ENCODE results near the gene PIAS1. TPM values are rescaled to one million over a fixed set of nuclear protein-coding genes. Genes with fewer than 3 reads are reported as not detected.

The PIAS1 gene
- total and polyA plus RNA-seq, 9 of the 15 experiments (the other 6 are each of a cell fraction or from before 2014, with no cell fraction given): 18.0 to 59.1 (median 28.5) TPM

- WGBS (ENCODE audit: insufficient coverage, low coverage, missing lambda C conversion rate): 90% methylated on average over 9 of the region's 9 CpGs
- peaks cover 76% of the 10 kb centered on the region for H3K79me2 ChIP-seq (ENCODE audit: control insufficient read depth, insufficient read depth, low read length)
- no TSS peak for BruUV-seq (replicated peaks)
These were observed 165.0 kb downstream of the PIAS1 start for GRCh38 chr15:68218847-68219798.

More at GRCh38 chr15:68218847-68219798, 165.0 kb downstream of the PIAS1 start:
- ATAC-seq: peak; percentile 80
- intact Hi-C loops (cut with micrococcal nuclease) (no loop called here), in situ Hi-C loops (cut with MboI) (no loop called here)
- peaks cover 6% of the 10 kb centered on the region for H4K20me1 ChIP-seq (replicated peaks; ENCODE audit: control insufficient read depth, insufficient read depth, low read length)
- H3K9me3 ChIP-seq (replicated peaks; ENCODE audit: control insufficient read depth, insufficient read depth, low read depth, low read length): no peaks in the 10 kb centered on the region
- POLR2A ChIA-PET: interaction anchor here (0.6 to 3.5 kb wide), 6 partner anchors 8 to 508 kb away, joined by 3 to 18 read pairs (median 4); partner anchors contain the start of gene CLN6
- CTCF ChIA-PET (ENCODE audit: low intra/inter-chr PET ratio): no interaction called here
- H3K4me3 ChIP-seq: no peak overlapping the region
- no peak overlapping the region for H3K4me2 ChIP-seq (ENCODE audit: insufficient read depth, low read length)
- H3K27me3 ChIP-seq (ENCODE audit: control insufficient read depth in 2 of 2, insufficient read depth in 2 of 2, low read length in 2 of 2): no peaks in the 10 kb centered on the region
- FAIRE-seq: peak; percentile 72
- peaks cover 6 to 15% of the 10 kb centered on the region in 2 experiments; a peak in 4 of 5 replicates for H3K4me1 ChIP-seq (replicated peaks in 1 of 2; ENCODE audit: control insufficient read depth in 2 of 2, insufficient read depth in 2 of 2, low read length in 2 of 2)
- TF ChIP-seq RBM25 (IDR thresholded peaks at IDR 0.05; ENCODE audit: low read depth, low read length, severe bottlenecking): peak; percentile 24
- peak; percentile 86 for TF ChIP-seq RAD51 (IDR thresholded peaks at IDR 0.05; ENCODE audit: borderline replicate concordance, low read depth)
- peak; percentile 14 for TF ChIP-seq NFYB (IDR thresholded peaks at IDR 0.05; ENCODE audit: extremely low read depth, insufficient read length)
- peak; percentile 39 for TF ChIP-seq FOS (IDR thresholded peaks at IDR 0.05; ENCODE audit: extremely low read depth, insufficient read length)
- no peak for TF ChIP-seq NR3C1 (CRISPR knock-in tag; IDR thresholded peaks at IDR 0.05)
- TF ChIP-seq MED1 (CRISPR knock-in tag; IDR thresholded peaks at IDR 0.05; ENCODE audit: borderline replicate concordance): no peak
- TF ChIP-seq, protein P1, sequence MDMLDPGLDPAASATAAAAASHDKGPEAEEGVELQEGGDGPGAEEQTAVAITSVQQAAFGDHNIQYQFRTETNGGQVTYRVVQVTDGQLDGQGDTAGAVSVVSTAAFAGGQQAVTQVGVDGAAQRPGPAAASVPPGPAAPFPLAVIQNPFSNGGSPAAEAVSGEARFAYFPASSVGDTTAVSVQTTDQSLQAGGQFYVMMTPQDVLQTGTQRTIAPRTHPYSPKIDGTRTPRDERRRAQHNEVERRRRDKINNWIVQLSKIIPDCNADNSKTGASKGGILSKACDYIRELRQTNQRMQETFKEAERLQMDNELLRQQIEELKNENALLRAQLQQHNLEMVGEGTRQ (CRISPR knock-in tag; IDR thresholded peaks at IDR 0.05): peak; percentile 91
- TF ChIP-seq, protein P2, sequence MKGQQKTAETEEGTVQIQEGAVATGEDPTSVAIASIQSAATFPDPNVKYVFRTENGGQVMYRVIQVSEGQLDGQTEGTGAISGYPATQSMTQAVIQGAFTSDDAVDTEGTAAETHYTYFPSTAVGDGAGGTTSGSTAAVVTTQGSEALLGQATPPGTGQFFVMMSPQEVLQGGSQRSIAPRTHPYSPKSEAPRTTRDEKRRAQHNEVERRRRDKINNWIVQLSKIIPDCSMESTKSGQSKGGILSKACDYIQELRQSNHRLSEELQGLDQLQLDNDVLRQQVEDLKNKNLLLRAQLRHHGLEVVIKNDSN (CRISPR knock-in tag; IDR thresholded peaks at IDR 0.05): peak; percentile 91
- H3K27ac ChIP-seq (ENCODE audit: extremely low read depth, low read depth, low read length): no peak overlapping the region
- H3K9me1 ChIP-seq (ENCODE audit: control insufficient read depth, insufficient read depth, low read length): peaks cover 17% of the 10 kb centered on the region
- peak in 3 of 4 experiments; percentile 49 to 57 (median 50) for DNase-seq (ENCODE audit: extremely low read depth in 1 of 4, low spot score in 3 of 4)
- peaks cover 70% of the 10 kb centered on the region for H3K36me3 ChIP-seq (ENCODE audit: control insufficient read depth, insufficient read depth, low read length)
- H2AFZ ChIP-seq (ENCODE audit: low read depth, low read length): no peak overlapping the region
- H3K9ac ChIP-seq (ENCODE audit: insufficient read depth in 1 of 2, low read depth in 2 of 2, low read length in 2 of 2): no peak overlapping the region

Measured in K562 (cell line).